Measurements from ENCODE around the gene TBC1D10A. TPM values are rescaled to one million over a fixed set of nuclear protein-coding genes. Genes with fewer than 3 reads are reported as not detected.

Gene TBC1D10A
- total RNA-seq, 1 experiment from 2014 or later: 8.4 TPM

DNA sequence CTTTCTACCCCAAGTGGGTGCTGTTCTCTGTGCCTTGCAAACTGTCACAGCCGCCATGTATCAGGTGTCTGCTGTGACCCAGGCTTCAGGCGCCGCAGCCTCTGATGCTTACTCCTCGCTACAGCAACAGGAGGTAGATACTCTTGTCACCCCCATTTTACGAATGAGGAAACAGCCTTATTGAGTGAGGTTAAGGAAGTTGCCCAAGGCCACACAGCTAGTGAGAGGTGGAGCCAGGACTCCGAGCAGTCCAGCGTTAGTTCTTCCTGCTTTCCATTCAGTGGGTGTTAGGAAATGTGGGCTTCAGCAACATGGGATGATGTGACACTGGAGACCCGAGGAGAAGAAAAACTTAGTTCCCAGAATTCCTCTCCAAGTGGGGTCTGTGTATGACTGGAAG, 46.2 kb upstream of the TBC1D10A start:
- no peaks in the 10 kb centered on the region for H3K4me1 ChIP-seq (ENCODE audit: insufficient read depth, low read length, poor library complexity, severe bottlenecking)
- DNase-seq (ENCODE audit: low spot score): no peak
- BruUV-seq (replicated peaks): no TSS peak
- ChIA-PET POLR2A (ENCODE audit: low non-redundant PET) (no interaction called here), CTCF (no interaction called here)
- no peaks in the 10 kb centered on the region for H3K9me3 ChIP-seq (ENCODE audit: low read depth, low read length, poor library complexity, severe bottlenecking)
- intact Hi-C loops (cut with micrococcal nuclease; ENCODE audit: unreplicated experiment): no loop called here
- no peaks in the 10 kb centered on the region for H3K36me3 ChIP-seq (ENCODE audit: insufficient read depth, low read length, poor library complexity, severe bottlenecking)
- no peak for TF ChIP-seq EZH2 (IDR thresholded peaks at IDR 0.05; ENCODE audit: borderline replicate concordance, low read depth, low read length, poor library complexity, severe bottlenecking)
- TF ChIP-seq, protein P1, sequence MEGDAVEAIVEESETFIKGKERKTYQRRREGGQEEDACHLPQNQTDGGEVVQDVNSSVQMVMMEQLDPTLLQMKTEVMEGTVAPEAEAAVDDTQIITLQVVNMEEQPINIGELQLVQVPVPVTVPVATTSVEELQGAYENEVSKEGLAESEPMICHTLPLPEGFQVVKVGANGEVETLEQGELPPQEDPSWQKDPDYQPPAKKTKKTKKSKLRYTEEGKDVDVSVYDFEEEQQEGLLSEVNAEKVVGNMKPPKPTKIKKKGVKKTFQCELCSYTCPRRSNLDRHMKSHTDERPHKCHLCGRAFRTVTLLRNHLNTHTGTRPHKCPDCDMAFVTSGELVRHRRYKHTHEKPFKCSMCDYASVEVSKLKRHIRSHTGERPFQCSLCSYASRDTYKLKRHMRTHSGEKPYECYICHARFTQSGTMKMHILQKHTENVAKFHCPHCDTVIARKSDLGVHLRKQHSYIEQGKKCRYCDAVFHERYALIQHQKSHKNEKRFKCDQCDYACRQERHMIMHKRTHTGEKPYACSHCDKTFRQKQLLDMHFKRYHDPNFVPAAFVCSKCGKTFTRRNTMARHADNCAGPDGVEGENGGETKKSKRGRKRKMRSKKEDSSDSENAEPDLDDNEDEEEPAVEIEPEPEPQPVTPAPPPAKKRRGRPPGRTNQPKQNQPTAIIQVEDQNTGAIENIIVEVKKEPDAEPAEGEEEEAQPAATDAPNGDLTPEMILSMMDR (conservative IDR thresholded peaks at IDR 0.05; ENCODE audit: low read depth, low read length): no peak
- no peak overlapping the region for H3K4me3 ChIP-seq (ENCODE audit: low read depth, low read length, poor library complexity, severe bottlenecking)
- H3K27ac ChIP-seq (ENCODE audit: low read depth, low read length, poor library complexity, severe bottlenecking): no peak overlapping the region
- no peaks in the 10 kb centered on the region for H3K27me3 ChIP-seq (replicated peaks; ENCODE audit: insufficient read depth, low read depth, low read length, poor library complexity)

DNA sequence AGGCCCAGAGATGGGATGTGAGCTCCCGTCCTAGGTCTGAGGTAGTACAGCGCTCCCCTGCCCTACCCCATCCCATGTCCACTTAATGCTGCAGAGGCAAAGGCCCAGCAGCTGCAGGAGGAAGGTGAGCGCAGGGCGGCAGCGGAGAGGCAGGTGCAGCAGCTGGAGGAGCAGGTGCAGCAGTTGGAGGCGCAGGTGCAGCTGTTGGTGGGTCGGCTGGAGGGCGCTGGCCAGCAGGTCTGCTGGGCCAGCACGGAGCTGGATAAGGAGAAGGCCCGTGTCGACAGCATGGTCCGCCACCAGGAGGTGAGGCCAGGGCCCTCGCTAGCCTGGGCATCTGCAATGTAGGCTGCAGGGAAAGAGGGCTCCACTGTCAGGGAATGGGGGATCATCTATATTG, 45.2 kb upstream of the TBC1D10A start:
- no peak overlapping the region for H3K27ac ChIP-seq (ENCODE audit: low read depth, low read length, poor library complexity, severe bottlenecking)
- TF ChIP-seq, protein P1 (conservative IDR thresholded peaks at IDR 0.05; ENCODE audit: low read depth, low read length): no peak
- TF ChIP-seq EZH2 (IDR thresholded peaks at IDR 0.05; ENCODE audit: borderline replicate concordance, low read depth, low read length, poor library complexity, severe bottlenecking): no peak
- H3K4me1 ChIP-seq (ENCODE audit: insufficient read depth, low read length, poor library complexity, severe bottlenecking): no peaks in the 10 kb centered on the region
- H3K27me3 ChIP-seq (replicated peaks; ENCODE audit: insufficient read depth, low read depth, low read length, poor library complexity): no peaks in the 10 kb centered on the region
- no peak for DNase-seq (ENCODE audit: low spot score)
- no peaks in the 10 kb centered on the region for H3K36me3 ChIP-seq (ENCODE audit: insufficient read depth, low read length, poor library complexity, severe bottlenecking)
- H3K4me3 ChIP-seq (ENCODE audit: low read depth, low read length, poor library complexity, severe bottlenecking): no peak overlapping the region
- BruUV-seq (replicated peaks): no TSS peak
- CTCF ChIA-PET: no interaction called here
- POLR2A ChIA-PET (ENCODE audit: low non-redundant PET): no interaction called here
- intact Hi-C loops (cut with micrococcal nuclease; ENCODE audit: unreplicated experiment): no loop called here
- H3K9me3 ChIP-seq (ENCODE audit: low read depth, low read length, poor library complexity, severe bottlenecking): no peaks in the 10 kb centered on the region

DNA sequence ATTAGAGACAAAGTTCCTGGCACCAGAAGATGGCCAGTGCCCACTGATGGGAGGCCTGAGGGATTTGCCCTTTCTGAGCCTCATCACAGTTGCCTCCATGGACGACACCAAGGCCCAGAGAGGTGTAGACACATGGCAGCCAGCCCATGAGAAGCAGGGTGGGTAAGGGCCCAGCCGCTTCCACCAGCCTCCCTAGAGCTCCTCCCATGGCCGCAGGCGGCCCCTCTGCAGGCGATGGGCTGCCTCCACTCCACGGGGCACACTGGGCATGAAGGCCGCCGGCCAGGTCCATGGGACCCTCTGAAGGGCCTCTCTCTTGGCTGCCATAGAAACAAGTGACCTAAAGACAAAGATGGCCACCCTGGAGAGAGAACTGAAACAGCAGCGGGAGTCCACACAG, 44.6 kb upstream of the TBC1D10A start:
- no TSS peak for BruUV-seq (replicated peaks)
- no peaks in the 10 kb centered on the region for H3K36me3 ChIP-seq (ENCODE audit: insufficient read depth, low read length, poor library complexity, severe bottlenecking)
- H3K4me1 ChIP-seq (ENCODE audit: insufficient read depth, low read length, poor library complexity, severe bottlenecking): no peaks in the 10 kb centered on the region
- no peaks in the 10 kb centered on the region for H3K27me3 ChIP-seq (replicated peaks; ENCODE audit: insufficient read depth, low read depth, low read length, poor library complexity)
- CTCF ChIA-PET: no interaction called here
- no peak overlapping the region for H3K27ac ChIP-seq (ENCODE audit: low read depth, low read length, poor library complexity, severe bottlenecking)
- intact Hi-C loops (cut with micrococcal nuclease; ENCODE audit: unreplicated experiment): no loop called here
- H3K9me3 ChIP-seq (ENCODE audit: low read depth, low read length, poor library complexity, severe bottlenecking): no peaks in the 10 kb centered on the region
- no peak for TF ChIP-seq EZH2 (IDR thresholded peaks at IDR 0.05; ENCODE audit: borderline replicate concordance, low read depth, low read length, poor library complexity, severe bottlenecking)
- TF ChIP-seq, protein P1 (conservative IDR thresholded peaks at IDR 0.05; ENCODE audit: low read depth, low read length): no peak
- H3K4me3 ChIP-seq (ENCODE audit: low read depth, low read length, poor library complexity, severe bottlenecking): no peak overlapping the region
- no peak for DNase-seq (ENCODE audit: low spot score)
- POLR2A ChIA-PET (ENCODE audit: low non-redundant PET): no interaction called here
